GM12875 (cell line): ENCODE measurements around the gene TOM1L2.

Experiments used
- H3K4me3 ChIP-seq: one replicate; pipeline ENCODE4 v1.5.1; 2011; ENCODE audit warnings: low read depth, low read length, control low read depth
- CTCF ChIP-seq: IDR thresholded peaks from 2 replicates; pipeline ENCODE4 v1.5.1; 2011; ENCODE audit warnings: low read depth, mild to moderate bottlenecking, control low read depth, inconsistent platforms, low read length, moderate library complexity, borderline replicate concordance; ENCODE audit not compliant: insufficient read depth

Gene TOM1L2

DNA sequence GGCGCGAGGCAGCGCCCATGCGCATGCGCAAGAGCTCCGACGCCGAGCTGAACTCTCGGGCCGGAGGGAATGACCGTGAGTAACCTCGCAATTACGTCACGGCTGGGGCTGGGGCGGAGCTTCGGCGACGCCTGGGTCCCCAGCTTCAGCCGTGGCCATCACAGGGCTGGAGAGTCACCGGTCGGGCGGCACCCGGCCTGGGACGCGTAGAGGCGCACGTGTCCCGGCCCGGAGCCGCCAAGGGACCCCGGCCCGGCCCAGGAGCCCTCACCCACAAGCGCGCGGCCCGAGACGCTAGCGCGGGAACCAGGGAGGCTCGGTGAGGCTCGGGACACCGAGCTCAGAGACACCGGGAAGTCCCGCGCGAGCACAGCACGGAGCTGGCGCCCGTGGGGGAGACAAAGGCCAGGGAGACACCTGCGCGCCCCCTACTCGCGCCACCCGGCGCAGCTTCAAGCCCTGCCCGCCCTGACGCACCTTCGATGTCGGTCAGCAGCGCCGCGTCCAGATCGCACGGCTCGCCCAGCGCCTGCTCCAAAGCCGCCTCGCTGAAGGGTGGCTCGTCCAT lies 135.9 kb downstream of the TOM1L2 start:
- TF ChIP-seq CTCF = no peak
- H3K4me3 ChIP-seq = peak overlapping the region; percentile 89

GRCh38 chr17:17835415-17836249 lies 136.6 kb downstream of the TOM1L2 start:
- no peak for TF ChIP-seq CTCF
- peak overlapping the region; percentile 89 for H3K4me3 ChIP-seq

DNA sequence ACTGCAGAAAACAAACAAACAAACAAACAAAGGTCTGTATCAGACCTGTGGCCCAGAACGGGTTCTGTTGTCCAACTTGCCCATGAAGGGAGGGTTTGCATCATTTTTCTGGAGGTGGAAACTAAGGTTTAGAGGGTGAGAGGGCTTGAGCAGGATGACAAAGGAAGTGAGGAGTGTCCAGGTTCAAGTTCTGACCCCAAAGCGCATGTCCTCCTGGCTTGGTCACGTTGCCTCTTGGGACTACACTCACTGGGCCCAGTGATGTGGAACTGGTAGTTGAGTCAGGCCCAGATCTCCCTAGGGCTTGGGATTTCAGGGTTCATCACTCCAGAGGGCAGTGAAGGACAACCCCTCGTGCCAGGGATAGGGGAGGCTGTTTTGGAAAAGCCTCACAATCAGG lies 137.2 kb downstream of the TOM1L2 start:
- TF ChIP-seq CTCF = no peak
- H3K4me3 ChIP-seq = peak overlapping the region; percentile 38

- no peak overlapping the region for H3K4me3 ChIP-seq
- no peak for TF ChIP-seq CTCF
These were observed 138.4 kb downstream of the TOM1L2 start for GRCh38 chr17:17833658-17834357.

GRCh38 chr17:17832032-17832363 lies 140.2 kb downstream of the TOM1L2 start:
- no peak overlapping the region for H3K4me3 ChIP-seq
- no peak for TF ChIP-seq CTCF

DNA sequence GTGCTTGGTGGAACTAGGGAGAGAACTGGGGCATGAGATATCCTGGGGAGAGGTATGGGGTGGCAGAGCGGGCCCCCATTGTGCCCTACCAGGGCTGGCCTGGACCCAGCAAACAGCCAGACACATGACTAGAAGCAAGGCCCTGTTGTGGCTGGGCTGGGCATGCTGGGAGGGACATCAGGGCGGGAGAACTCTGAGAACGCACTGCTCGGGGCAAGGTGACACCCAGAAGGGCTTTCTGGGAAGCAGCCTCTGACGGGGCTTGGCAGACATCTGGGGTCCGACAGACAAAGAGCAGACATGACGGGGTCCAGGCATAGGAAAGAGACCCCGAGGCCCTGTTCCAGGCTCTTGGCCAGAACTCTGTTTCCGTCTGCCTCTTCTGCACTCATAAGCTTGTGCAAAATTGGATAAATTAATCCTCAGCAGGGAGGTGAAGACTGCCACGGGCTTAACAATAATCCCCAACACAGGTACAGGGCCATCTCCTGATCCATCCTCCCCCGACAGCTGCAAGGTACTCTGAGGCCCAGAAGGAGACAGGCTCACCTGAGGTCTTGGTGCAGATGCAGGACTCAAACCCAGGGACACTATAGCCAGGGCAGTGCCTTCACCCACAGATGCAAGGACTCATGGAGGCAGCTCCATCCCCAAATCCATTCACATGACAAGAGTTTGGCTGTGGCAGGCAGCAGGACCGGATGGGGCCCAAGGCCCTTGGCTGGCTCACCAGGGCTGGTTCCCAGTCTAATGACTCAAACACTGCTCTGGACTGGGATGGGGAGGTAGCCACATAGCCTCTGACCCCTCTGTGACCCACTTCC lies 140.8 kb downstream of the TOM1L2 start:
- no peak overlapping the region for H3K4me3 ChIP-seq
- TF ChIP-seq CTCF = no peak
